Measurements from ENCODE around the gene EVX2. TPM values are rescaled to one million over a fixed set of nuclear protein-coding genes. Genes with fewer than 3 reads are reported as not detected.

Gene EVX2
- polyA plus RNA-seq, 1 of the 3 experiments (the other 2 are of a cell fraction), result not detected

DNA sequence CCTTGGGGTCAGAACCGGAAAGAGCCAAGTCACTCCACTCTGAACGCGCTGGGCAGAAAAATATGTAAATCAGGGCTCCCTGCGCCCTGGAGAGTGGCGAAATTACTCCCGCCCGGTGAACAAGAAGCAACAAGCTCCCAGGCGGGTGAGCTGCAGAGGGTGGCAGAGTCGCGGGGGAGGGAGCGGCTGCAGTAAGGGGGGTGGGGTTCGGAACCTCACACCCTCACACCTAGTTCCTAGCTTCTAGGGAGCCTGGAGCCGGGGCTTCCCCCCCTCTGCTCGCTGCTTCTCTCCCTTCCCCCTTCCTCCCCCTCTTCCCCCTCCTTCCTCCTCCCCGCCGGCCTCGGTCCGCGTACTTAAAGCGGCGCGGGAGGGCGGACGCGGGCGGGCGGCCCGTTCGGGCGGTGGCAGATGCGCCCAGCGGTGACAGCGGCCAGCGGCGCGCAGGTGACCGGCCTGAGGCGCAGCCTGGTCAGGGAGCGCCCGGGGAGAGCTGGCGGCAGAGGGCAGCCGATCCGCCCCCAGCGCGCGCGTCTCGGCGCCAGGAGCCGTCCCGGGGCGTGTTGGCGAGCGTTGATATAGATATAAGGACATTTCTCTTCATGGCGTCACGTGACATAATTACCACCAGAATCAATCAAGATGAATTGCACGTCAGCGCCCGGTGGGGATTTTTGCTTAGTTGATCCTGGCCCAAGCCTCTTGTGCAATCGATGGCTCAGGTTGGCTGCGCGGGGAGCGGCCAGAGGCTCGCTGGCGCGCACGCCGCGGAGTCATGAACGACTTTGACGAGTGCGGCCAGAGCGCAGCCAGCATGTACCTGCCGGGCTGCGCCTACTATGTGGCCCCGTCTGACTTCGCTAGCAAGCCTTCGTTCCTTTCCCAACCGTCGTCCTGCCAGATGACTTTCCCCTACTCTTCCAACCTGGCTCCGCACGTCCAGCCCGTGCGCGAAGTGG, 23.1 kb upstream of the EVX2 start, which contains the start of gene HOXD11:
Gene HOXD11, plus strand, starts transcription at position 700 of the 959 bp plus-strand sequence. Its CDS starts 76 bp downstream, at position 776.
- ChIA-PET CTCF (interaction anchor here (0.7 to 17.7 kb wide), 7 partner anchors 9 to 855 kb away, joined by 3 to 264 read pairs (median 4); partner anchors contain the start of genes HOXD12, HOXD13 and HOXD9), POLR2A (interaction anchor here (0.6 to 0.7 kb wide), 2 partner anchors 548 to 1022 kb away, joined by 3 read pairs; no protein-coding TSS in a partner anchor)
- Histone ChIP-seq H3K4me3 (ENCODE audit: low read depth in 2 of 2, low read length in 1 of 2) (peak within 1 kb of the TSS in 1 of 2 experiments; percentile 27; a peak in 2 of 4 replicates), H3K4me1 (ENCODE audit: control insufficient read depth in 1 of 2, insufficient read depth in 2 of 2, low read depth in 1 of 2, low read length in 1 of 2) (peaks cover 0 to 13% of the 10 kb centered on the region in 2 experiments; a peak in 3 of 4 replicates), H3K9ac (no peak within 1 kb of the TSS), H3K9me3 (no peaks in the 10 kb centered on the region), H3K27ac (ENCODE audit: low read depth in 2 of 2, low read length in 1 of 2) (no peak within 1 kb of the TSS), H3F3A (replicated peaks; ENCODE audit: insufficient read depth) (peaks cover 11% of the 10 kb centered on the region), H3K27me3 (ENCODE audit: insufficient read depth) (peaks cover 81% of the 10 kb centered on the region), H3K79me2 (ENCODE audit: insufficient read depth) (no peaks in the 10 kb centered on the region), H2AFZ (ENCODE audit: low read depth) (no peak within 1 kb of the TSS), H3K4me2 (peak within 1 kb of the TSS; percentile 63), H3K36me3 (replicated peaks in 1 of 2; ENCODE audit: control insufficient read depth in 1 of 2, insufficient read depth in 2 of 2, low read length in 1 of 2) (no peaks in the 10 kb centered on the region), H3K9me2 (no peaks in the 10 kb centered on the region), H4K20me1 (ENCODE audit: insufficient read depth) (no peaks in the 10 kb centered on the region)
- no peak for TF ChIP-seq RXRA (IDR thresholded peaks at IDR 0.05; ENCODE audit: borderline replicate concordance, low read depth)
- TF ChIP-seq, protein P1, sequence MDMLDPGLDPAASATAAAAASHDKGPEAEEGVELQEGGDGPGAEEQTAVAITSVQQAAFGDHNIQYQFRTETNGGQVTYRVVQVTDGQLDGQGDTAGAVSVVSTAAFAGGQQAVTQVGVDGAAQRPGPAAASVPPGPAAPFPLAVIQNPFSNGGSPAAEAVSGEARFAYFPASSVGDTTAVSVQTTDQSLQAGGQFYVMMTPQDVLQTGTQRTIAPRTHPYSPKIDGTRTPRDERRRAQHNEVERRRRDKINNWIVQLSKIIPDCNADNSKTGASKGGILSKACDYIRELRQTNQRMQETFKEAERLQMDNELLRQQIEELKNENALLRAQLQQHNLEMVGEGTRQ (IDR thresholded peaks at IDR 0.05; ENCODE audit: borderline replicate concordance, low read depth, low read length), result no peak
- TF ChIP-seq, protein P2, sequence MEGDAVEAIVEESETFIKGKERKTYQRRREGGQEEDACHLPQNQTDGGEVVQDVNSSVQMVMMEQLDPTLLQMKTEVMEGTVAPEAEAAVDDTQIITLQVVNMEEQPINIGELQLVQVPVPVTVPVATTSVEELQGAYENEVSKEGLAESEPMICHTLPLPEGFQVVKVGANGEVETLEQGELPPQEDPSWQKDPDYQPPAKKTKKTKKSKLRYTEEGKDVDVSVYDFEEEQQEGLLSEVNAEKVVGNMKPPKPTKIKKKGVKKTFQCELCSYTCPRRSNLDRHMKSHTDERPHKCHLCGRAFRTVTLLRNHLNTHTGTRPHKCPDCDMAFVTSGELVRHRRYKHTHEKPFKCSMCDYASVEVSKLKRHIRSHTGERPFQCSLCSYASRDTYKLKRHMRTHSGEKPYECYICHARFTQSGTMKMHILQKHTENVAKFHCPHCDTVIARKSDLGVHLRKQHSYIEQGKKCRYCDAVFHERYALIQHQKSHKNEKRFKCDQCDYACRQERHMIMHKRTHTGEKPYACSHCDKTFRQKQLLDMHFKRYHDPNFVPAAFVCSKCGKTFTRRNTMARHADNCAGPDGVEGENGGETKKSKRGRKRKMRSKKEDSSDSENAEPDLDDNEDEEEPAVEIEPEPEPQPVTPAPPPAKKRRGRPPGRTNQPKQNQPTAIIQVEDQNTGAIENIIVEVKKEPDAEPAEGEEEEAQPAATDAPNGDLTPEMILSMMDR (IDR thresholded peaks at IDR 0.05), result no peak
- TF ChIP-seq, protein P3, sequence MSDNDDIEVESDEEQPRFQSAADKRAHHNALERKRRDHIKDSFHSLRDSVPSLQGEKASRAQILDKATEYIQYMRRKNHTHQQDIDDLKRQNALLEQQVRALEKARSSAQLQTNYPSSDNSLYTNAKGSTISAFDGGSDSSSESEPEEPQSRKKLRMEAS (IDR thresholded peaks at IDR 0.05; ENCODE audit: low read depth), result no peak
- no peak for TF ChIP-seq SIN3A (IDR thresholded peaks at IDR 0.05; ENCODE audit: borderline replicate concordance, low read depth, low read length)
- no peak for TF ChIP-seq FOXJ3 (CRISPR knock-in tag; IDR thresholded peaks at IDR 0.05)
- peak; percentile 85; the same call in 1 of the 2 replicates for TF ChIP-seq EZH2phosphoT487 (IDR thresholded peaks at IDR 0.05; ENCODE audit: borderline replicate concordance, low read depth)
- TF ChIP-seq, protein P4, sequence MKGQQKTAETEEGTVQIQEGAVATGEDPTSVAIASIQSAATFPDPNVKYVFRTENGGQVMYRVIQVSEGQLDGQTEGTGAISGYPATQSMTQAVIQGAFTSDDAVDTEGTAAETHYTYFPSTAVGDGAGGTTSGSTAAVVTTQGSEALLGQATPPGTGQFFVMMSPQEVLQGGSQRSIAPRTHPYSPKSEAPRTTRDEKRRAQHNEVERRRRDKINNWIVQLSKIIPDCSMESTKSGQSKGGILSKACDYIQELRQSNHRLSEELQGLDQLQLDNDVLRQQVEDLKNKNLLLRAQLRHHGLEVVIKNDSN (IDR thresholded peaks at IDR 0.05; ENCODE audit: borderline replicate concordance, low read depth), result peak; percentile 69
- TF ChIP-seq YY1 (IDR thresholded peaks at IDR 0.05; ENCODE audit: low read depth), result no peak
- peak; percentile 69 for DNase-seq
- WGBS (ENCODE audit: low lambda C conversion rate), result 6% methylated on average over 61 of the region's 85 CpGs
